ENCODE measurements around the gene PIANP. TPM values are rescaled to one million over a fixed set of nuclear protein-coding genes. Genes with fewer than 3 reads are reported as not detected.

Gene PIANP
- total RNA-seq, 1 experiment from 2014 or later = 0.48 TPM

DNA sequence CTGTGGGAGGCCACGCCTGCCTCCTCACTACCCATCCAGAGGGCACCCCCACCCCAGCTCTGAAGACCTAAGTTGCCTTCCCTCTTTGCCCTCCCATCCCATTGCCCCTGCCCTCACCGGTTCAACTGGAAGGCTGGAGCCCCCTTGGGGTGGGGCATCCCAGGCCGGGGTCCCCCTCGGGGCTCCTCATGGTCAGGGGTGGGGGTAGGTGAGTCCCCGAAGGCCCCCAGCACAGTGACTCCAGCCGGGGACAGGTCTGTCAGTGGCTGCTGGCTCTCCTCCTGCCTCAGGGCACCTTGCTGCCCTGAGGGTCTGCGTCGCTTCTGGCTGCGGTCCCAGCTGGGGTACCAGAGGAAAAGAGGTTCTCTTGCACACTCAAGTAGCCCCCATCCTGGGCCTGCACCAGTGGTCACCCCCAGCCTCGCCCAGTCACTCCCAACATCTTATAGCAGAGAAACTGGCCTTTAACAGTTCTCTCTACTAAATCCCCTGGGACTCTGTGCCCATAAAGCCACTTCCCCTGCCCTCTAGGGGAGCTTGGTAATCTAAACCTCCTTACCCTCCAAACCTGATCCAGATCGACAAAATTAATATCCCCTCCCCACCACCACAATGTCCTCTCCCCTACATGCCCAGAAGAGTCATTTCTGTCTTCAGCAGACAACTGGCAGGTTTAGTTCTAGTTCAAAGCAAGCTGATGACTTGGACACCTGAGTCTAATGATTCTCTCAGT, 5.1 kb downstream of the PIANP start:
- no peak for TF ChIP-seq CTCF (IDR thresholded peaks at IDR 0.05; ENCODE audit: insufficient read depth in 1 of 2, low read depth in 1 of 2, low read length in 1 of 2, severe bottlenecking in 1 of 2, unreplicated experiment in 1 of 2)
- H3K27me3 Mint-ChIP-seq (ENCODE audit: insufficient read depth, unreplicated experiment) = peaks cover 37% of the 10 kb centered on the region
- H3K27ac Mint-ChIP-seq (ENCODE audit: unreplicated experiment) = no peak overlapping the region
- no TSS peak for BruUV-seq (replicated peaks)
- H3K36me3 Mint-ChIP-seq (ENCODE audit: insufficient read depth, unreplicated experiment) = no peaks in the 10 kb centered on the region
- Histone ChIP-seq H3K9me3 (no peaks in the 10 kb centered on the region), H3K4me3 (ENCODE audit: low read depth, low read length) (no peak overlapping the region), H3K36me3 (ENCODE audit: control insufficient read depth, insufficient read depth, low read length) (no peaks in the 10 kb centered on the region), H3K27me3 (replicated peaks; ENCODE audit: control insufficient read depth, insufficient read depth, low read length) (no peaks in the 10 kb centered on the region), H3K4me1 (no peaks in the 10 kb centered on the region)
- ChIA-PET CTCF (interaction anchor here (1.0 kb wide), 1 partner anchor 64 kb away, joined by 3 read pairs; no protein-coding TSS in a partner anchor), POLR2A (no interaction called here)
- intact Hi-C loops (cut with micrococcal nuclease; ENCODE audit: unreplicated experiment) = loop anchor here (5.0 kb wide), 1 partner anchor 143 kb away; no protein-coding TSS in a partner anchor
- no peak for DNase-seq
- no peak overlapping the region for H3K4me3 Mint-ChIP-seq (ENCODE audit: unreplicated experiment)
- H3K4me1 Mint-ChIP-seq (ENCODE audit: low read depth, unreplicated experiment) = peaks cover 9% of the 10 kb centered on the region
- H3K9me3 Mint-ChIP-seq (ENCODE audit: unreplicated experiment) = no peaks in the 10 kb centered on the region

DNA sequence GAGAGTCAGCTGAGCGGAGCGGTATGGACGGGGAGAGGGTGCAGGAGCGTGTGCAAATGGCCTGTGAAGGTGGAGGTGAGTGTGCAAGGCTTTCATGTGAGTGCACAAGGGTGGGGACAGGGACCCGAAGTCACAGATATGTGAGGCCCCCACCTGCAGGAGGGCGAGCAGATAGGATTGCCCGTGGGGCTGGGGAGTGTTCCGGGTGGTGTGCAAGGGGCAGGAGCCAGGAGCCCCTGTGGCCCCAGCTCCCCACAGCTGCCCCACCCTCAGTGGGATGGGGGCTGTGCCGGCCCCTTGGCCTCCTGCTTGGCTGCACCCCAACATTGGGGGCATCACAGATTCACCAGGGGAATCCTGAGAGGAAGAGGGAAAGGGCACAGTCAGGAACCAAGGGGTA, 5.9 kb downstream of the PIANP start:
- H3K27me3 ChIP-seq (replicated peaks; ENCODE audit: control insufficient read depth, insufficient read depth, low read length) = no peaks in the 10 kb centered on the region
- no peak for DNase-seq
- H3K36me3 Mint-ChIP-seq (ENCODE audit: insufficient read depth, unreplicated experiment) = no peaks in the 10 kb centered on the region
- intact Hi-C loops (cut with micrococcal nuclease; ENCODE audit: unreplicated experiment) = loop anchor here (5.0 kb wide), 1 partner anchor 142 kb away; no protein-coding TSS in a partner anchor
- no peaks in the 10 kb centered on the region for H3K9me3 ChIP-seq
- ChIA-PET CTCF (interaction anchor here (1.0 kb wide), 1 partner anchor 65 kb away, joined by 3 read pairs; no protein-coding TSS in a partner anchor), POLR2A (no interaction called here)
- BruUV-seq (replicated peaks) = no TSS peak
- H3K4me1 Mint-ChIP-seq (ENCODE audit: low read depth, unreplicated experiment) = peaks cover 8% of the 10 kb centered on the region
- no peaks in the 10 kb centered on the region for H3K4me1 ChIP-seq
- no peaks in the 10 kb centered on the region for H3K9me3 Mint-ChIP-seq (ENCODE audit: unreplicated experiment)
- H3K27ac Mint-ChIP-seq (ENCODE audit: unreplicated experiment) = no peak overlapping the region
- H3K27me3 Mint-ChIP-seq (ENCODE audit: insufficient read depth, unreplicated experiment) = peaks cover 35% of the 10 kb centered on the region
- no peak for TF ChIP-seq CTCF (IDR thresholded peaks at IDR 0.05; ENCODE audit: insufficient read depth in 1 of 2, low read depth in 1 of 2, low read length in 1 of 2, severe bottlenecking in 1 of 2, unreplicated experiment in 1 of 2)
- H3K4me3 ChIP-seq (ENCODE audit: low read depth, low read length) = no peak overlapping the region
- H3K36me3 ChIP-seq (ENCODE audit: control insufficient read depth, insufficient read depth, low read length) = no peaks in the 10 kb centered on the region
- H3K4me3 Mint-ChIP-seq (ENCODE audit: unreplicated experiment) = no peak overlapping the region

- Histone ChIP-seq H3K4me3 (ENCODE audit: low read depth, low read length) (no peak overlapping the region), H3K4me1 (no peaks in the 10 kb centered on the region), H3K9me3 (no peaks in the 10 kb centered on the region), H3K27me3 (replicated peaks; ENCODE audit: control insufficient read depth, insufficient read depth, low read length) (no peaks in the 10 kb centered on the region), H3K36me3 (ENCODE audit: control insufficient read depth, insufficient read depth, low read length) (no peaks in the 10 kb centered on the region)
- Mint-ChIP-seq H3K4me1 (ENCODE audit: low read depth, unreplicated experiment) (peaks cover 4% of the 10 kb centered on the region), H3K27ac (ENCODE audit: unreplicated experiment) (no peak overlapping the region), H3K27me3 (ENCODE audit: insufficient read depth, unreplicated experiment) (peaks cover 28% of the 10 kb centered on the region), H3K4me3 (ENCODE audit: unreplicated experiment) (no peak overlapping the region), H3K36me3 (ENCODE audit: insufficient read depth, unreplicated experiment) (peaks cover under 1% of the 10 kb centered on the region), H3K9me3 (ENCODE audit: unreplicated experiment) (no peaks in the 10 kb centered on the region)
- POLR2A ChIA-PET = no interaction called here
- BruUV-seq (replicated peaks) = no TSS peak
- CTCF ChIA-PET = interaction anchor here (0.5 kb wide), 1 partner anchor 66 kb away, joined by 3 read pairs; no protein-coding TSS in a partner anchor
- DNase-seq = no peak
- TF ChIP-seq CTCF (IDR thresholded peaks at IDR 0.05; ENCODE audit: insufficient read depth in 1 of 2, low read depth in 1 of 2, low read length in 1 of 2, severe bottlenecking in 1 of 2, unreplicated experiment in 1 of 2) = no peak
- intact Hi-C loops (cut with micrococcal nuclease; ENCODE audit: unreplicated experiment) = no loop called here
Observed at GRCh38 chr12:6693832-6694355, 6.7 kb downstream of the PIANP start.
